CD8-positive, alpha-beta memory T cell (primary cell): Measurements from ENCODE around the gene TENM3. TPM values are rescaled to one million over a fixed set of nuclear protein-coding genes. Genes with fewer than 3 reads are reported as not detected.

Source experiments
- CTCF ChIA-PET: fragments of 350-600 bp; sonication (Branson Sonifier 250); formaldehyde crosslinking; loops from one replicate; lab custom pipeline; 2021; ENCODE audit warnings: antibody characterized with exemption; lab: Charles Lee
- POLR2A ChIA-PET: fragments of 350-600 bp; sonication (Branson Sonifier 250); formaldehyde crosslinking; loops from one replicate; lab custom pipeline; 2021; ENCODE audit warnings: antibody characterized with exemption; lab: Charles Lee
- DNase-seq, 5 donors: peaks; one replicate each; pipeline versions ENCODE4 v3.0.0 to v3.0.0-alpha.2; 2020 to 2022; ENCODE audit warnings: mixed read lengths in 1 of 5
- H3K27ac ChIP-seq: one replicate; pipeline ENCODE4 v1.7.0; 2013; ENCODE audit warnings: low read depth, mild to moderate bottlenecking, low read length, moderate library complexity
- H3K27me3 ChIP-seq: 2 replicates; pipeline ENCODE4 v1.7.0; 2013; ENCODE audit warnings: low read length, mild to moderate bottlenecking; ENCODE audit not compliant: insufficient read depth, poor library complexity, severe bottlenecking
- H3K36me3 ChIP-seq: 2 replicates; pipeline ENCODE4 v1.7.0; 2013; ENCODE audit warnings: mild to moderate bottlenecking, low read length, moderate library complexity; ENCODE audit not compliant: insufficient read depth
- H3K4me1 ChIP-seq: 2 replicates; pipeline ENCODE4 v1.7.0; 2013; ENCODE audit warnings: mild to moderate bottlenecking, low read length, moderate library complexity; ENCODE audit not compliant: insufficient read depth
- H3K4me3 ChIP-seq: 2 replicates; pipeline ENCODE4 v1.7.0; 2013; ENCODE audit warnings: mild to moderate bottlenecking, low read length
- H3K9me3 ChIP-seq: 2 replicates; pipeline ENCODE4 v1.7.0; 2013; ENCODE audit warnings: mild to moderate bottlenecking, low read length
- H3K27ac Mint-ChIP-seq, 8 donors: one replicate each; pipeline ENCODE4 v1.8.0; 2020 to 2021; ENCODE audit warnings: mixed read lengths in 8 of 8, mild to moderate bottlenecking in 6 of 8, inconsistent platforms in 3 of 8, moderate library complexity in 3 of 8
- H3K27me3 Mint-ChIP-seq, 2 donors: one replicate each; pipeline ENCODE4 v1.8.0; 2020 to 2021; ENCODE audit warnings: mixed read lengths in 2 of 2, mild to moderate bottlenecking in 1 of 2, moderate library complexity in 1 of 2
- H3K36me3 Mint-ChIP-seq, 3 donors: one replicate each; pipeline ENCODE4 v1.8.0; 2020 to 2021; ENCODE audit warnings: mixed read lengths in 3 of 3, inconsistent platforms in 1 of 3, mild to moderate bottlenecking in 1 of 3
- H3K4me1 Mint-ChIP-seq, 3 donors: one replicate each; pipeline ENCODE4 v1.8.0; 2020 to 2021; ENCODE audit warnings: mixed read lengths in 3 of 3, inconsistent platforms in 1 of 3, mild to moderate bottlenecking in 1 of 3
- H3K4me3 Mint-ChIP-seq, 7 donors: one replicate each; pipeline ENCODE4 v1.8.0; 2020 to 2021; ENCODE audit warnings: mixed read lengths in 7 of 7, mild to moderate bottlenecking in 6 of 7, moderate library complexity in 4 of 7, inconsistent platforms in 2 of 7
- H3K9me3 Mint-ChIP-seq, 5 donors: one replicate each; pipeline ENCODE4 v1.8.0; 2020 to 2022; ENCODE audit warnings: mixed read lengths in 5 of 5, mild to moderate bottlenecking in 3 of 5, moderate library complexity in 2 of 5, inconsistent platforms in 1 of 5
- polyA plus RNA-seq: library from polyadenylated mRNA; unstranded; fragments of 300-500 nt; fragmentation: Illumina TruSeq; gene quantifications from one replicate; pipeline ENCODE4 v1.2.3, GENCODE V29; 2021
- total RNA-seq, 2 experiments: library from RNA; stranded (reverse); gene quantifications; one replicate each; pipeline ENCODE4 v1.2.3, GENCODE V29; 2021

TENM3 gene
- total and polyA plus RNA-seq, 3 experiments from 2014 or later: not detected

DNA sequence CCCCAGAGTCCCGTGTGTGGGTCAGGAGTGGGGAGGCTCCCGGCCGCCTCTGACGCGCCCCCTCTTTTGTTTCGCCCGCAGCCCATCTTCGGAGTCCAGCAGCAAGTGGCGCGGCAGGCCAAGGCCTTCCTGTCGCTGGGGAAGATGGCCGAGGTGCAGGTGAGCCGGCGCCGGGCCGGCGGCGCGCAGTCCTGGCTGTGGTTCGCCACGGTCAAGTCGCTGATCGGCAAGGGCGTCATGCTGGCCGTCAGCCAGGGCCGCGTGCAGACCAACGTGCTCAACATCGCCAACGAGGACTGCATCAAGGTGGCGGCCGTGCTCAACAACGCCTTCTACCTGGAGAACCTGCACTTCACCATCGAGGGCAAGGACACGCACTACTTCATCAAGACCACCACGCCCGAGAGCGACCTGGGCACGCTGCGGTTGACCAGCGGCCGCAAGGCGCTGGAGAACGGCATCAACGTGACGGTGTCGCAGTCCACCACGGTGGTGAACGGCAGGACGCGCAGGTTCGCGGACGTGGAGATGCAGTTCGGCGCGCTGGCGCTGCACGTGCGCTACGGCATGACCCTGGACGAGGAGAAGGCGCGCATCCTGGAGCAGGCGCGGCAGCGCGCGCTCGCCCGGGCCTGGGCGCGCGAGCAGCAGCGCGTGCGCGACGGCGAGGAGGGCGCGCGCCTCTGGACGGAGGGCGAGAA is 556.5 kb downstream of the TENM3 start:
- Histone ChIP-seq H3K27ac (no peak overlapping the region), H3K27me3 (no peaks in the 10 kb centered on the region), H3K4me3 (no peak overlapping the region), H3K9me3 (no peaks in the 10 kb centered on the region), H3K4me1 (no peaks in the 10 kb centered on the region), H3K36me3 (no peaks in the 10 kb centered on the region)
- Mint-ChIP-seq H3K27ac (no peak overlapping the region), H3K4me3 (no peak overlapping the region), H3K36me3 (no peaks in the 10 kb centered on the region), H3K9me3 (peaks cover 0 to 1% (median 0%) of the 10 kb centered on the region in 5 donors), H3K4me1 (no peaks in the 10 kb centered on the region), H3K27me3 (peaks cover 9 to 10% of the 10 kb centered on the region in 2 donors)
- no peak for DNase-seq
- CTCF ChIA-PET: no interaction called here
- POLR2A ChIA-PET: no interaction called here

DNA sequence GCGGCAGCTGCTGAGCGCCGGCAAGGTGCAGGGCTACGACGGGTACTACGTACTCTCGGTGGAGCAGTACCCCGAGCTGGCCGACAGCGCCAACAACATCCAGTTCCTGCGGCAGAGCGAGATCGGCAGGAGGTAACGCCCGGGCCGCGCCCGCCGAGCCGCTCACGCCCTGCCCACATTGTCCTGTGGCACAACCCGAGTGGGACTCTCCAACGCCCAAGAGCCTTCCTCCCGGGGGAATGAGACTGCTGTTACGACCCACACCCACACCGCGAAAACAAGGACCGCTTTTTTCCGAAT is 557.0 kb downstream of the TENM3 start:
- ChIA-PET CTCF (no interaction called here), POLR2A (no interaction called here)
- Histone ChIP-seq H3K9me3 (no peaks in the 10 kb centered on the region), H3K4me1 (no peaks in the 10 kb centered on the region), H3K36me3 (no peaks in the 10 kb centered on the region), H3K27ac (no peak overlapping the region), H3K27me3 (no peaks in the 10 kb centered on the region), H3K4me3 (no peak overlapping the region)
- Mint-ChIP-seq H3K9me3 (peaks cover 0 to 1% (median 0%) of the 10 kb centered on the region in 5 donors), H3K4me1 (no peaks in the 10 kb centered on the region), H3K4me3 (no peak overlapping the region), H3K27me3 (peaks cover 6 to 11% of the 10 kb centered on the region in 2 donors), H3K36me3 (no peaks in the 10 kb centered on the region), H3K27ac (no peak overlapping the region)
- DNase-seq: no peak

DNA sequence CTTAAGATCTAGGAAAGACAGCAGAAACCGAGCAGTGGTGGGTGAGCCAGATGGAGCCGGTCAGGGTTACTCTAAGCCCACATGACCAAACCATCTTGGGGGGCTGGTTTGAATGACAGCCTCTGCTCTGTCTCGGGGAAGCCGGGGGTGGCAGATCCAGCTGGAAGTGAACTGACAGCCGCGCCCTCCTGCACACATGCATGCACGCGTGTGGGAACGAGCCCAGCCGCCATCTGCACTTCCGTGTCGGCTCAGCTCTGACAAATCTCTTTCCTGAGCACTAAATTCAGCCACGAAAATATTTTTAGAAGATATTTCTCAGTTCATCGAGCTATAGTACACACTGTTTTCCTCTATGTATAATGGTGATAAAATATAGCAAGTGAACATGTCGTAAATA is 558.4 kb downstream of the TENM3 start:
- no peak overlapping the region for H3K4me3 Mint-ChIP-seq
- Histone ChIP-seq H3K9me3 (no peaks in the 10 kb centered on the region), H3K27ac (no peak overlapping the region), H3K27me3 (no peaks in the 10 kb centered on the region), H3K4me1 (no peaks in the 10 kb centered on the region), H3K36me3 (no peaks in the 10 kb centered on the region), H3K4me3 (no peak overlapping the region)
- H3K4me1 Mint-ChIP-seq: peaks cover 3% of the 10 kb centered on the region in 3 donors
- peaks cover 0 to 1% (median 0%) of the 10 kb centered on the region in 5 donors for H3K9me3 Mint-ChIP-seq
- CTCF ChIA-PET: no interaction called here
- H3K27ac Mint-ChIP-seq: no peak overlapping the region
- peaks cover 5 to 9% of the 10 kb centered on the region in 2 donors for H3K27me3 Mint-ChIP-seq
- DNase-seq: no peak
- H3K36me3 Mint-ChIP-seq: no peaks in the 10 kb centered on the region
- POLR2A ChIA-PET: no interaction called here

DNA sequence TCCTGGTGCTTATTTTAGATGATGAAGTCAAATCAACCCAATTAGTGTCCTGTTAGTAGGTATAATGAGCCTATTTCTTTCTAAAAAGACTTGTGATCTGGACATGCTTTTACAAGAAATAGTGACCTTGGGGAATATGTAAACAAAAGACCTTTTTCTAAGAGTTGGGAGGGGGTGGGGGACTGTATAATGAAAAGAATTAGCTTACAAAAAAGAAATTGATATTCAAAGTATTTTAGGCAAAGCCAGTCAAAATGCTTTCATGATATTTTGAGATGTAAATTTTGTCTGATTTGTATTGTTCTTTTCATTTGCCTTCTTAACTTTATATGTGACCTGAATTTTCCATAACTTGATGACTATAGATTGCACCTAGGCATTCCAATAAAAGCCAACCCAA is 559.4 kb downstream of the TENM3 start:
- CTCF ChIA-PET: no interaction called here
- no peak for DNase-seq
- H3K9me3 Mint-ChIP-seq: peaks cover 0 to 1% (median 0%) of the 10 kb centered on the region in 5 donors
- H3K4me1 Mint-ChIP-seq: peaks cover 5 to 7% (median 6%) of the 10 kb centered on the region in 3 donors
- H3K4me3 Mint-ChIP-seq: no peak overlapping the region
- POLR2A ChIA-PET: no interaction called here
- H3K27ac ChIP-seq: no peak overlapping the region
- H3K27me3 Mint-ChIP-seq: peaks cover 6 to 8% of the 10 kb centered on the region in 2 donors
- no peak overlapping the region for H3K4me3 ChIP-seq
- H3K27ac Mint-ChIP-seq: no peak overlapping the region
- H3K4me1 ChIP-seq: no peaks in the 10 kb centered on the region
- H3K36me3 Mint-ChIP-seq: no peaks in the 10 kb centered on the region
- H3K27me3 ChIP-seq: no peaks in the 10 kb centered on the region
- H3K9me3 ChIP-seq: no peaks in the 10 kb centered on the region
- H3K36me3 ChIP-seq: no peaks in the 10 kb centered on the region

DNA sequence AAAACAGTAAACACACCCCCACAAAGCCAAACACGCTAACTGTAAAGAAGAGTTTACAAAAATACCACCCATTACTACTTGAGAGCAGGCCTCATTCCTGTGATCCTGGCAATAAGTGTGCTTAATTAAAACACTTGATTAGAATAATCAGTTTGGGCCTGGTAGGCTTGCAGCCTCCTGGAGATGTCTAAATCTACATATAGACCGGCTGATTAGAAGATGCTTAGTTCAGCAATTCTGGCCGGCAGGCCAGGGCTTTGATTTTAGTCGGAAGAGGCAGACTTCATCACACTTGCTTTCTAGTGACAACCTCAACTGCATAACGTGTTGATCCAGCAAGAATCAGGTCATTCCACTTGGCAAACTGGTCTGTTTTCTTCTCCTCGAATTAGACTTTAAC is 560.0 kb downstream of the TENM3 start:
- Histone ChIP-seq H3K4me3 (no peak overlapping the region), H3K27ac (no peak overlapping the region), H3K27me3 (no peaks in the 10 kb centered on the region), H3K9me3 (no peaks in the 10 kb centered on the region), H3K36me3 (no peaks in the 10 kb centered on the region), H3K4me1 (no peaks in the 10 kb centered on the region)
- CTCF ChIA-PET: no interaction called here
- no peak for DNase-seq
- peaks cover 0 to 1% (median 0%) of the 10 kb centered on the region in 5 donors for H3K9me3 Mint-ChIP-seq
- no peak overlapping the region for H3K27ac Mint-ChIP-seq
- peaks cover 6 to 8% of the 10 kb centered on the region in 2 donors for H3K27me3 Mint-ChIP-seq
- H3K4me3 Mint-ChIP-seq: no peak overlapping the region
- POLR2A ChIA-PET: no interaction called here
- H3K4me1 Mint-ChIP-seq: peaks cover 5 to 7% (median 6%) of the 10 kb centered on the region in 3 donors
- H3K36me3 Mint-ChIP-seq: no peaks in the 10 kb centered on the region

DNA sequence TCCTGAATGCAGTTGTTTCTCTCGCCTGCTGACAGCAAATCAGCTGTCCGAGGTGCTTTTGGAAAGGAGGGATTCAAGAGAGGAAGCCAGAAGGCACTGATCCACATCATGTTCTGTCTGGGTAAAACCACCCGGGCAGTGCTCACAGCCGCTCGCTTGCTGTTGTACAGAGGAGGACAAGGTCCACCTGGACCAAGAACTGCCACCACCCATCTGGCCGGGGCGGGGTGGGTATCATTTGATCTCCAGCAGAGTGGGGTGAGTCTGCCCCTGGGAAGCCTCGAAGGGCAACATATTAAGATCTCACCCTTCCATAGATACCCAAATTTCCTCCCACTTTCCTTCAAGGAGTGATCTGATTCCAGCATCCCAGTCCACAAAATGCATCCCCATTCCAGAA is 560.9 kb downstream of the TENM3 start:
- Histone ChIP-seq H3K9me3 (no peaks in the 10 kb centered on the region), H3K4me1 (peaks cover 7% of the 10 kb centered on the region), H3K4me3 (no peak overlapping the region), H3K27me3 (no peaks in the 10 kb centered on the region), H3K36me3 (no peaks in the 10 kb centered on the region), H3K27ac (no peak overlapping the region)
- ChIA-PET CTCF (interaction anchor here (1.1 kb wide), 1 partner anchor 8 kb away, joined by 3 read pairs; no protein-coding TSS in a partner anchor), POLR2A (no interaction called here)
- H3K27me3 Mint-ChIP-seq: peaks cover 6 to 8% of the 10 kb centered on the region in 2 donors
- H3K27ac Mint-ChIP-seq: no peak overlapping the region
- peaks cover 0 to 9% (median 0%) of the 10 kb centered on the region in 5 donors for H3K9me3 Mint-ChIP-seq
- H3K4me1 Mint-ChIP-seq: peaks cover 5 to 7% (median 6%) of the 10 kb centered on the region in 3 donors
- H3K4me3 Mint-ChIP-seq: peak overlapping the region in 1 of 7 donors; percentile 61
- no peak for DNase-seq
- H3K36me3 Mint-ChIP-seq: no peaks in the 10 kb centered on the region

DNA sequence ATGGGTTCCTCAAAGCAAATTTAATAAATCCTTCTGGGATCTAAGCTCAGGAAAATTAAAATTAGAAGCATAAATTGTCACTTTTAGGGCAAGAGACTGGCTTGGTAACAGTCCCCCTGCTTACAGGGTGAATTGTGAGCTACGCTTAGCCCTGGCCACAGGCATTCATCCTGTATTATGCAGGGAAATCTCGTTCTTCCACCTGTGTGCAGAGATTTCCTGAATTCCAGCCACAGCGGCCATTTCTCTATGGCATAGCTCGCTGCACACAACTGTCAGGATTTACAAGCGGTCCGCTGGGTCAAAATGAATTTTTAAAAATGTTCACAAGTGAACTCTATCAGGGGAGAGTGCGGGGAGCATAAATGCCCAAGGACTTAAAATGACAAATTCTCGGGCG is 562.1 kb downstream of the TENM3 start:
- ChIA-PET CTCF (interaction anchor here (0.8 to 1.2 kb wide), 4 partner anchors 9 to 1661 kb away, joined by 3 read pairs; no protein-coding TSS in a partner anchor), POLR2A (no interaction called here)

DNA sequence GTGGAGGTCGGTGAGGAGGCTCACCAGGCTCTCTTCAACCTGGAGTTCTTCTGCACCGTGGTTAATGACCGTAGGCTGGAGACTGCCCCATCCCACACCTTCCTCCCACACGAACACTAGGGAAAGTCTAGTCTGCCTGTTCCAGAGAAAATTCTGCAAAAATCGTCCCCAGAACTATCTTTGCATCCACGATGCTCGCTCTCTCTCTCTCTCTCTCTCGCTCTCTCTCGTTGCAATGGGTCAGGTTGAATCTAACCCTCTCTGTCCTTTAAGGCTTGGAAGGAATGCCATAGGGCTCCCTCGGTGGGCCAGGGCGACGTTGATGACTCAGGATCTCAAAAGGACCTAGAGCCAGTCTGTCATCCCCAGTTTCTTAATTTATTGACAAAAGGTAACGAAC is 562.5 kb downstream of the TENM3 start:
- POLR2A ChIA-PET: no interaction called here
- Mint-ChIP-seq H3K4me1 (peaks cover 5 to 7% (median 6%) of the 10 kb centered on the region in 3 donors), H3K36me3 (no peaks in the 10 kb centered on the region), H3K9me3 (peaks cover 0 to 9% (median 0%) of the 10 kb centered on the region in 5 donors), H3K4me3 (peak overlapping the region in 1 of 7 donors; percentile 9), H3K27ac (peak overlapping the region in 1 of 8 donors; percentile 22), H3K27me3 (peaks cover 6 to 8% of the 10 kb centered on the region in 2 donors)
- CTCF ChIA-PET: interaction anchor here (0.8 to 1.2 kb wide), 3 partner anchors 14 to 1662 kb away, joined by 3 read pairs; no protein-coding TSS in a partner anchor
- no peak for DNase-seq
- no peaks in the 10 kb centered on the region for H3K9me3 ChIP-seq
- H3K36me3 ChIP-seq: no peaks in the 10 kb centered on the region
- no peak overlapping the region for H3K27ac ChIP-seq
- H3K27me3 ChIP-seq: no peaks in the 10 kb centered on the region
- no peak overlapping the region for H3K4me3 ChIP-seq
- H3K4me1 ChIP-seq: peaks cover 19% of the 10 kb centered on the region

More for the DNA sequence above, 562.1 kb downstream of the TENM3 start:
- H3K27me3 ChIP-seq: no peaks in the 10 kb centered on the region
- peaks cover 5 to 7% (median 6%) of the 10 kb centered on the region in 3 donors for H3K4me1 Mint-ChIP-seq
- DNase-seq: no peak
- no peaks in the 10 kb centered on the region for H3K9me3 ChIP-seq
- peaks cover 6 to 8% of the 10 kb centered on the region in 2 donors for H3K27me3 Mint-ChIP-seq
- H3K4me3 Mint-ChIP-seq: no peak overlapping the region
- H3K4me1 ChIP-seq: peaks cover 19% of the 10 kb centered on the region
- no peak overlapping the region for H3K27ac Mint-ChIP-seq
- H3K36me3 ChIP-seq: no peaks in the 10 kb centered on the region
- H3K27ac ChIP-seq: no peak overlapping the region
- H3K4me3 ChIP-seq: no peak overlapping the region
- H3K36me3 Mint-ChIP-seq: no peaks in the 10 kb centered on the region
- H3K9me3 Mint-ChIP-seq: peaks cover 0 to 10% (median 0%) of the 10 kb centered on the region in 5 donors
